Endothelial cell of umbilical vein (primary cell): ENCODE results near the gene C2. TPM values are rescaled to one million over a fixed set of nuclear protein-coding genes. Genes with fewer than 3 reads are reported as not detected.

Experiments used
- BruUV-seq: library from RNA; stranded (reverse); fragments of 400-500 nt; replicated peaks from 2 replicates; lab custom pipeline; 2021; lab: Mats Ljungman, UMichigan
- CTCF ChIA-PET: fragments of 300-600, 350-600 bp; sonication (Branson Sonifier 250); formaldehyde crosslinking; loops from one replicate; lab custom pipeline; 2021; ENCODE audit warnings: antibody characterized with exemption, inconsistent platforms; lab: Charles Lee
- POLR2A ChIA-PET: fragments of 300-600, 350-600 bp; sonication (Branson Sonifier 250); formaldehyde crosslinking; loops from one replicate; lab custom pipeline; 2021; ENCODE audit warnings: antibody characterized with exemption, inconsistent platforms; lab: Charles Lee
- DNase-seq: peaks from one replicate; pipeline ENCODE4 v3.0.0-alpha.2; 2011; ENCODE audit warnings: low read depth, low spot score
- FAIRE-seq: peaks from 2 replicates; lab custom pipeline; 2011; peaks lifted over from hg19 to GRCh38; lab: Jason Lieb, UNC
- H2AFZ ChIP-seq: 2 replicates; pipeline ENCODE4 v1.6.0; 2012; ENCODE audit warnings: low read depth, low read length, control low read depth, inconsistent platforms
- H3K27ac ChIP-seq: 2 replicates; pipeline ENCODE4 v1.5.1; 2011; ENCODE audit warnings: low read depth, mild to moderate bottlenecking, control low read depth, low read length, moderate library complexity; ENCODE audit not compliant: insufficient read depth
- H3K27me3 ChIP-seq, 2 experiments: 2 replicates each; pipeline versions ENCODE4 v1.6.0 to v1.6.1; 2011; ENCODE audit warnings: low read length in 2 of 2, mixed read lengths in 1 of 2; ENCODE audit not compliant: control insufficient read depth in 2 of 2, insufficient read depth in 2 of 2
- H3K36me3 ChIP-seq, 2 experiments: 2 replicates in 1 of 2; 3 replicates in 1 of 2; pipeline ENCODE4 v1.5.1; 2011; ENCODE audit warnings: low read length in 2 of 2, mild to moderate bottlenecking in 1 of 2, moderate library complexity in 1 of 2; ENCODE audit not compliant: control insufficient read depth in 2 of 2, insufficient read depth in 2 of 2; ENCODE audit errors: extremely low read depth in 1 of 2
- H3K4me1 ChIP-seq: 3 replicates; pipeline ENCODE4 v1.5.1; 2011; ENCODE audit warnings: mild to moderate bottlenecking, low read length; ENCODE audit not compliant: control insufficient read depth, insufficient read depth; ENCODE audit errors: extremely low read depth
- H3K4me2 ChIP-seq: 2 replicates; pipeline ENCODE4 v1.6.1; 2011; ENCODE audit warnings: low read length, control low read depth, mixed read lengths; ENCODE audit not compliant: insufficient read depth
- H3K4me3 ChIP-seq, 3 experiments: fragments of 200-600 bp in 1 of 3; sonication (generic), shearing (Covaris generic) in 1 of 3; replicated peaks in 1 of 3; 2 replicates each; pipeline ENCODE4 v1.5.1; 2011 to 2016; ENCODE audit warnings: control low read depth in 3 of 3, low read length in 3 of 3, mild to moderate bottlenecking in 2 of 3, inconsistent platforms in 1 of 3, low read depth in 1 of 3, moderate library complexity in 1 of 3; ENCODE audit not compliant: insufficient read depth in 1 of 3
- H3K79me2 ChIP-seq: 2 replicates; pipeline ENCODE4 v1.6.0; 2012; ENCODE audit warnings: low read length, inconsistent platforms; ENCODE audit not compliant: control insufficient read depth, insufficient read depth
- H3K9ac ChIP-seq: replicated peaks from 2 replicates; pipeline ENCODE3; 2011; ENCODE audit warnings: low read length, control low read depth; ENCODE audit not compliant: insufficient read depth; ENCODE audit errors: extremely low read depth
- H3K9me1 ChIP-seq: replicated peaks from 3 replicates; pipeline ENCODE4 v1.6.0; 2011; ENCODE audit warnings: mild to moderate bottlenecking, low read length; ENCODE audit not compliant: control insufficient read depth, insufficient read depth; ENCODE audit errors: extremely low read depth
- H3K9me3 ChIP-seq: replicated peaks from 2 replicates; pipeline ENCODE4 v1.5.1; 2012; ENCODE audit warnings: low read length, inconsistent platforms; ENCODE audit not compliant: control insufficient read depth, insufficient read depth
- H4K20me1 ChIP-seq: replicated peaks from 2 replicates; pipeline ENCODE3; 2011; ENCODE audit warnings: mild to moderate bottlenecking, low read length; ENCODE audit not compliant: control insufficient read depth, insufficient read depth; ENCODE audit errors: extremely low read depth
- CTCF ChIP-seq, 2 donors: IDR thresholded peaks; 1 replicate in 1 of 2; 2 replicates in 1 of 2; pipeline ENCODE4 v1.5.1; 2011; ENCODE audit warnings: low read length in 2 of 2, mild to moderate bottlenecking in 2 of 2, moderate library complexity in 2 of 2, control low read depth in 1 of 2, inconsistent platforms in 1 of 2, low read depth in 1 of 2; ENCODE audit not compliant: insufficient read depth in 1 of 2; ENCODE audit errors: extremely low read depth in 1 of 2
- POLR2AphosphoS5 ChIP-seq: IDR thresholded peaks from 2 replicates; pipeline ENCODE4 v1.6.1; 2012; ENCODE audit warnings: low read depth, mild to moderate bottlenecking, control low read depth, low read length, moderate library complexity; ENCODE audit not compliant: insufficient read depth
- dilution Hi-C: fragments of 300-500 bp; cut with MboI; formaldehyde crosslinking; loops from one replicate; pipeline ENCODE4 v1.15.0; 2019; ENCODE audit warnings: low sequenced_read_pairs; ENCODE audit not compliant: extremely low pct_ligation_motif_present
- intact Hi-C: fragments of 100-400 bp; cut with micrococcal nuclease; formaldehyde crosslinking; loops from one replicate; pipeline ENCODE4 v1.10.0; 2022
- polyA plus RNA-seq, 4 experiments: library from polyadenylated mRNA; depleted of rRNA in 3 of 4; stranded (reverse) in 3 of 4; unstranded in 1 of 4; fragments of >200 nt; gene quantifications; 2 replicates each; pipeline versions ENCODE4 v1.2.1 to v1.2.3, GENCODE V29; 2011 to 2012; ENCODE audit warnings: missing spikeins in 1 of 4
- total RNA-seq: library from RNA; stranded (reverse); gene quantifications from 2 replicates; pipeline ENCODE4 v1.2.3, GENCODE V29; 2021
- TF ChIP-seq, protein P1 (sequence below): IDR thresholded peaks from 2 replicates; pipeline ENCODE4 v1.6.1; 2011; ENCODE audit not compliant: insufficient read depth, insufficient read length

C2 gene
- total and polyA plus RNA-seq, 2 donors (not counting 3 experiments of a cell fraction or from before 2014, with no cell fraction given) = 0.60 TPM; not detected in 1

GRCh38 chr6:31922942-31923341 lies 4.6 kb upstream of the C2 start:
- FAIRE-seq (peak; percentile 47), DNase-seq (no peak)
- POLR2A ChIA-PET = no interaction called here
- intact Hi-C loops = no loop called here
- H4K20me1 ChIP-seq = no peaks in the 10 kb centered on the region
- CTCF ChIA-PET = interaction anchor here (0.9 to 1.1 kb wide), 3 partner anchors 30 to 92 kb away, joined by 3 to 4 read pairs (median 3); no protein-coding TSS in a partner anchor
- H3K79me2 ChIP-seq = no peaks in the 10 kb centered on the region
- H3K9me1 ChIP-seq = no peaks in the 10 kb centered on the region
- H3K27me3 ChIP-seq = peaks cover 5 to 8% of the 10 kb centered on the region in 2 experiments
- no peak overlapping the region for H3K9ac ChIP-seq
- H3K4me3 ChIP-seq = no peak overlapping the region
- H3K27ac ChIP-seq = no peak overlapping the region
- no peaks in the 10 kb centered on the region for H3K9me3 ChIP-seq
- H3K4me2 ChIP-seq = no peak overlapping the region
- H3K4me1 ChIP-seq = no peaks in the 10 kb centered on the region
- dilution Hi-C loops = no loop called here
- no peaks in the 10 kb centered on the region for H3K36me3 ChIP-seq
- H2AFZ ChIP-seq = no peak overlapping the region
- no TSS peak for BruUV-seq
- TF ChIP-seq, protein P1, sequence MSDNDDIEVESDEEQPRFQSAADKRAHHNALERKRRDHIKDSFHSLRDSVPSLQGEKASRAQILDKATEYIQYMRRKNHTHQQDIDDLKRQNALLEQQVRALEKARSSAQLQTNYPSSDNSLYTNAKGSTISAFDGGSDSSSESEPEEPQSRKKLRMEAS = no peak
- no peak for TF ChIP-seq POLR2AphosphoS5
- peak in 1 of 2 donors; percentile 5 for TF ChIP-seq CTCF (IDR thresholded peaks at IDR 0.05; ENCODE audit: extremely low read depth in 1 of 2, insufficient read depth in 1 of 2, low read depth in 1 of 2, low read length in 2 of 2)
